CD4-positive, alpha-beta T cell treated with Interleukin-21 for 1 hour (primary cell): Measurements from ENCODE around the gene NDEL1.

Experiments
- DNase-seq: peaks from one replicate; pipeline ENCODE4 v3.0.0-alpha.2; 2020

Gene NDEL1

DNA sequence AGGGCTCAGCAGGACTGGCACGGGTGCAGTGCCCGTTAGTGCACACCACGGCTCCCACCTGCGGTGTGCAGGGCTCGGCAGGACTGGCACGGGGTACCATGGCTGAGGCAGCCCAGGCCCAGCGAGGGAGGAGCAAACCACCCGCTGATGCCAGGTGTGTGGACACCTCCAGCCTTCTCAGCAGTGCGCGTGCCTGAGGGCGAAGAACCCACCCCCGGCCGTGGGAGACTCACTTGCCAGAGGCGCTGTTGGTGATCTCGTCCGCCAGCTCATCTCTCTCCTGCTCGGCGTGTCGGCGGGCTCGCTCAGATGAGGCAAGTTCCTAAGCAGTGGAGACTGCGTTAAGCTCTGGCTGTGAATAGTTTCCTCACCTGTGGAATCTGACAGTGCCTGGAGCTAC, 45.4 kb downstream of the NDEL1 start:
- DNase-seq: no peak

DNA sequence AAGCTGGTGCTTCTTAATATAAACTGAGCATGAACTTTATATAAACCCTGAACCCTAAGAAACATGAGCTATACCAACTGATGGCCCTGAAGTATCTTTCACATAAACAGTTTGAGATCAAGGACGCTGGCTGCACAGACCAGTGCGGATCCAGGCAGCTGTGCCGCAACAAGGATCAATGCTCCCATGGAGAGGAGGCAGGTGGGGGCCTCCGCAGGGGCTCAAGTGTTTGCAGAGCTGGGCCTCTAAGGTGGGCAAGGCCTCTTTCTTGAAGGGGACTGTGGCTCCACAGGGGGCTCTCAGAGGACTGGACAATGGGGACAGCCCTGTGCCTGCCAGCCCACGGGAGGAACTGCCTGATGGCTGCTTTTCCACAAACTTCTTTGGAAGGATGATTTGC, 46.0 kb downstream of the NDEL1 start:
- DNase-seq: no peak

DNA sequence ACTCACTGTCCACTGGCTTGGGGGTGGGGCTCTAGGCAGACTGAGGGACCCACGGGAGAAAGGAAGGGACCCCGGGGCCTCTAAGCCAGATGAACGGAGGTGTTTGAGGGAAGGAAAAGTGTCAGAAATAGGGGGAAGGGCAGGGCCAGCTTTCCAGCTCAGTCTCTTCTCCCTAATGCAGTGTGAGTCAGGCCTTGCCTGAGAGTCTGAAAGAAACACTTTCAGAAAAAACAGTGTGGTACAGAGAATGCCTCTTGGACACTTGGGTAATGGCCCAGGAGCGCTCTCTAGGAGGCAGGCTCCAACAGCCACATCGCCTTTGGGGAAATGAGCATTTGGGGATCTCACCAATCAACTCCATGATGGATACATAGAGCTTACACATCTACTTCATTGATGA, 46.9 kb downstream of the NDEL1 start:
- DNase-seq: no peak

DNA sequence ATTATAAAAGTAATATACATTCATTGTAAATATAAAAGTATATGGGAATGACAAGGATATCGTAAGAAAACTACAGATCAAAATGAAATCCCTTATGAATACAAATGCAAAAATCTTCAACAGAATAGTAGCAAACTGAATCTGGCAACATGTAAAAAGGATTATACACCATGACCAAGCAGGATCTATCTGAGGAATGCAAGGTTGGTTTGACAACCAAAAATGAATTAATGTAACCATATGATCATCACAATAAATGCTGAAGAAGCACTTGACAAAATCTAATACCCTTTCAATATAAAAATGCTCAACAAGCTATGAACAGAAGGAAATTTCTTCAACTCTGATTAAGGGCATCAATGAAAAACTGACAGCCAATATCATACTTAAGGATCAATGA, 48.8 kb downstream of the NDEL1 start:
- no peak for DNase-seq

DNA sequence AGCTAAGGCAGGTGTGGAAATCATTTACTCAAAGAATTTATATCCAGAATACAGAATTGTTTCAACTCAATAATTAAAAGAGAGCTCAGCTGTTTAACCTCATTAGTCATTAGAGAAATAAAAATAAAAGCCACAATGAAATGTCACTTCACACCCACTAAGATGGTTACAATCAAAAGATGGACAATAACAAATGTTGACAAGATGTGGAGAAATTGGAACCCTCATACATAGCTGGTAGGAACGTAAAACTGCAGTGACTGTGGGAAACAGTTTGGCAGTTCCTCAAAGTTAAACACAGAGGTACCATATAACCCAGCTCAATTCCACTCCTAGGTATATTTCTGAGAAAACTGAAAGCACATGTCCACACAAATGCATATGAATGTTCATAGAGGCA, 49.8 kb downstream of the NDEL1 start:
- no peak for DNase-seq

DNA sequence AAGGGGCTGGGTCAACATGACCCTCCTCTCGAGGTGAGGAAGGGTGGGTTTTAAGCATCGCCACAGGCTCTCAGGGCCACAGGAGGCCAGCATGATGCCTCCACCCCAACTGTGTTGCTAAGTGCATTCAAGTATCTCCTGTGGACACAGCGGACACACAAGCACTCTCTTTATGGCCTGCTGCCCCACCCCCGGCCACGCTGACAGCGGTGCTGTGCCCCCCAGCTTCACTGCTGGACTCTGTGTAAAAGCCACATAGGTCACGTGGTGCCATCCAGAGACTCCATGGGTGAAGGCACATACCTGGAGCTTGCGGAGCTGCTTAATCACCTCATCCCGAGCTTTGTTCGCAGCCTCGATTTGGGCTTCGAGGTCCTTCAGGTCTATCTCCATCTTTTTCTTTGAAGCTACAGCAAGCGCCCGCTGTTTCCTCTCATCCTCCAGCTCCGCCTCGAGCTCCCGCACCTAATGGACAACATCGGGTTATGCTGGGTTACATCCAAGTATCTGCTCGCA, 51.5 kb downstream of the NDEL1 start:
- no peak for DNase-seq

DNA sequence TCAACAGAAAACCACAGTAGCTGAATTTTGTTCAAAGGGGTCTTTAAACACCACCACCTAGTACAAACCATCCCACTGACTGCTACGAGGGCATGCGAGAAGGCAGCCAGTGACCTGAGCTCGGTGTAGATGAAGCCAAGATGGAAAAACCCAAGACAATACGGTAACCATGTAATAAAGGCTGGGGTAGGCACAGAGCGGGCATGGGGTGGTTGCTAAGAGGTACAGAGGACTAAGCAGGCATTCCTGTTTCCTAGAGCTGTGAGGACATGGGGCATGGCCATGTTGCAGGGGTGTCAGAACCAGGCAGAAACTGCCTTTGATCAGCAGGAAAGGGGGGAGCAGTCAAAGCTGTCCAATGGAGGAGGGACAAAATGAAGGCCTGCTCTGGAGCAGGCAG, 52.1 kb downstream of the NDEL1 start:
- no peak for DNase-seq

DNA sequence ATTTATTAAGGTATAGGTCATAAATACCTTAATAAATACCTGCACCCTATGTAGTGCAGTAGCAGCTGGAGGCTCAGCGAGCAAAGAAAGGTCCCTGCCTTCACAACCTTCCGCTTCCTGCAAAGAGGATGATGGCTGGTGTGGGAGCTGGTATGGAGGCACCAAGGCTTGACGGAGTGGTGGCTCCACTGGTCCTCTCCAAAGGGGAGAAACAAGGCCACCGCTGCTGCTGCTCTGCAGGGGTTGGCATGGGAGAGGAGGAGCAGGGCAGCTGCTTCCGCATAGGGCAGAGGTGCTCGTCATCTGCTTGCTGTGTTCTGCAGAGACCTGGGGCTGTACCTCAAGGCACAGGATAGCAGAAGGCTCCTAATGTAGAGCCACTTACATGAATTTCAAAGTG, 52.8 kb downstream of the NDEL1 start:
- no peak for DNase-seq

DNA sequence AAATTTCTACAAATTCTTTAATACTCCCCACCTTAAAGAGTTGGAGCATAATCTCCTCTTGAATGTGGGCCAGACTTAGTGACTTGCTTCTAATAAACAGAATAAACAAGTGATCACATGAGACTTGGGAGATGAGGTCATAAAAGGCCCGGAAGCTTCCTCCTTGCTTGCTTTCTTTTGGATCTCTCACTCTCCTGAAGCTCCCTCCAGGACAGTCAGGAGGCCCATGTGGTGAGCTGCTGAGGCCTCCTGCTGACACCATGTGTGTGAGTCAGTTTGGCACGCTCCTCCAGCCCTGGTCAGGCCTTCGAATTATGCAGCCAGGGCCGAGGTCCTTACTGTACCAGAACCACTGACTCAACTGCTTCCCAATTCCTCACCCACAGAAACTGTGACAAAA, 53.2 kb downstream of the NDEL1 start:
- no peak for DNase-seq

DNA sequence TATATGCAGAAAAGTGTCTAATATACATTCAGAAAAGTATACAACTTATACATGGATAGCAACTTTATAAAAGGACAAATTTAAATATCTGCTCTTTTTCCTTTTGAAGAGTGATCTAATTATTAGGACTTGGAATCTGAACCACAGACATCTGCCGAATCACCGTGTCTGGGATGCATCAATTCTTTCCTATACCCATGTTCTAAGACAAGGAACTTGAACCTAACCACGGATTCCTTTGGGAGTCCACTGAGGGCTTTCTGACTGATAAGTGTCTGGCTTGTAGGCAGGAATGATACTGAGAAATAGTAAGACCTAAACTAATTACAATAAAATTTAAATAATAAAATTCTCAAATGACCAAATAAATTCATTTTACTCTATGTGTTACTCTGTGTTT, 54.2 kb downstream of the NDEL1 start:
- DNase-seq: no peak

DNA sequence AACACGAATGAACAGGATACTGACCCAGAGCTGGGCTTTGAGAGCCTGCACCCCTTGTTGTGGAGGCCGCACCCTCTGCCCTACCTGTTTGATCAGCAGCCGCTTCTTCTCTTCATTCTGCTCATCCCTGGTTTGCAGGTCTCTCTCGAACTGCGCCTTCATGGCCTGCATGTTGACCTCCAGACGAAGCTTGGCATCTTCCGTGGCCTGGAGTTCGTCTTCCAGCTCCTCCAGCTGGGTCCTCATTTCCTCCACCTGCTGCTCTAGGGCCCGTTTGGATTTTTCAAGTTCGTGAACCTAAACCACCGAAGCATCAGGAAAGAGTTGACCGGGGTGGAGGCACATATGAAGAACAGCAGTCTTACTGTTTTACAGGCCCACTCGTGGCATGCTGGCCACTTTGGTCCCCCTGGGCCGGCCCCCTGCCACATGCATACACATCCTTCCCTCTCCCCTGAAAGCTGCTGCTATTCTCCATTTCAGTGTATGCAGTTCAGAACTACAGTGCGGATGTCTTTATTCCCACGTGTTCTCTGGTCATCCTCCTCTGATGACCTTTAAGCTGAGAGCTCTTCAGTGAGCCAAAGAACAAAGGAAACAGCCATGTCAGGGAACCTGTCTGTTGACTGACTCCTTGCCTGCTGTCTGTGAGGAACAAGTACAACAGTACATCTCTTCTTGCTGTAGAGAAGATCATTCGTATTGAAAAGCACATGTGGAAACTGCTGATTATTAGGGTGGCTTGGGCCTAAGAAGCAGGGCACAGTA, 54.8 kb downstream of the NDEL1 start:
- no peak for DNase-seq

DNA sequence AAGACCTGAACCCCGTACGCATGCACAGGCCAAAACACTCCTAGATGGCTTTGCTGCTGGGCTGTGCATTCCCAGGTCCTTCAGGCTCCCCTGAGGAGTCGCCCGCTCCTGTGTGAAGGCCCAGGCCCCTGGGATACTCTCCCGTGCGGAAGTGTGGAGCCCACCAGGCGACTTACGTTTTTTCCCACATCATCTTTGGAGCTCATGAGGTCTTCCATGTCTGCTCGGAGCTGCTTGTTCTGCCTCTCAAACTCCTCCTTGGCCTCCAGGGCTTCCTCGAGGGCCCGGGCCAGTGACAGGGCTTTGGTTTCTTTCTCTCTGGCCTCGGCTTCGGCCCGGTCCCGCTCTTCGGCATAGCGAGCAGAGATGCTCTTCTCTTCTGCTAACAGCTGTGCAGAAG, 56.4 kb downstream of the NDEL1 start:
- no peak for DNase-seq

DNA sequence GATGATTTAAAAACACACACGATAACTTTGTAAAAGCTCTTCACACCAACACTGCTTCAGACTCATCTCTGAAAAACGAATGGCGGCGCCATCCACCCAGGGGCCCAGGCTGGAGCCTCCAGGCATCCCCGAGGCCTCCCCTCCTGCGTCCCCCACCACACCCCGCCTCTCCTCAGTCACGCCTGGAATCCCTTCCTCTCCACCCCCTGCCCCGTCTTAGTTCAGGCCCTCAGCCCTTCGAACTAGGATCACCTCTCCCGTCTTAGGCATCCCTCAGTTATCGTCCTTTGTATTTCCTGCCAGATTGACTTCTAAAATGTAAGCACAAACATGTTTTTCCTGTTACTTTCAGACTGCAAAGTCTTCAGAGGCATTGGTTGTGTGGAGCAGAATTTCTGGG, 58.3 kb downstream of the NDEL1 start:
- DNase-seq: no peak

DNA sequence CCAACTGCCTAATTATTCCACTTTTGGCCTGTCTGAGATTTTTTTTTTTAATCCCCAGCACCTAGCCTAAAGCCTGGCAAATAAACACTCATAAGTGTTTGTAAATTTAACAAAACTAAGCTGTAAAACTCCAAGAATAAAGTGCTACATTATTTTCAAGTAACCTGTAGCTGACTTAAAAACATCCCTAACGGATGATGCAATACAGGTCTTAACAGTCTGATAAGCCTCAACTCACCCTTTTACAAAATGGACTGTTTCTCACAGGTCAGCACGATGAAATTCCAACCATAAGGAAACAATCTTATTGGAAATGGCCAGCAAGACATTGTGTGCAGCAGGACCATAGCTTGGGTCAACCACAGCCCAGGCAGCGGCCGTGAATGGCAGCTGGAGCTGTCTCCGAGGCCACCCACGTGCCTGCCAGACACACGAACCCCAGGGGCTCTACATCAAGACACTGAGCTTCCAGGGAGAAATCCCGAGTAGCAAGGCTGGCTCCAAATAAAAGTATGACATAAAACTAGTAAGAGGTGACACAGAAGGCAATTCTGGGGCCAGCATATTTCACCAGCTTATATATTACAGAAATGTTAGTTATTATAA, 58.9 kb downstream of the NDEL1 start:
- DNase-seq: no peak

DNA sequence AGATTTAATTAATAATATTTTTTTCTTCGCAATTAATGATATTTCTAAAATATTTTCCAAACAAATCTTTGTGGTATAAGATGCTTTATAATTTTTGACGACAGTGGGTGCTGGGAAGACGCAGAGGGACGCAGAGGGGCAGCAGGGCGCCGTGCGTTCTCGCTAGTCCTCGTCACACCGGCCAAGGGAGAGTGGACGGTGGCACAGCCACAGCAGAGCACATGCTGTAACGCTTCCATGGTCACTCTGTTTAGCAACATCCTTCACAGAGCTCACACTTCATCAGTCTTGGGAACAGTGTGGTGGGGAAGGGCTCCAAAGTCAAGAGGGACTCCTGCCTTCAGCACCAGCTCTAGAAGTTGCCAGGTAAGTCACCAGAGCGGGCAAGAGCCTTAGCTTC, 60.4 kb downstream of the NDEL1 start:
- no peak for DNase-seq

DNA sequence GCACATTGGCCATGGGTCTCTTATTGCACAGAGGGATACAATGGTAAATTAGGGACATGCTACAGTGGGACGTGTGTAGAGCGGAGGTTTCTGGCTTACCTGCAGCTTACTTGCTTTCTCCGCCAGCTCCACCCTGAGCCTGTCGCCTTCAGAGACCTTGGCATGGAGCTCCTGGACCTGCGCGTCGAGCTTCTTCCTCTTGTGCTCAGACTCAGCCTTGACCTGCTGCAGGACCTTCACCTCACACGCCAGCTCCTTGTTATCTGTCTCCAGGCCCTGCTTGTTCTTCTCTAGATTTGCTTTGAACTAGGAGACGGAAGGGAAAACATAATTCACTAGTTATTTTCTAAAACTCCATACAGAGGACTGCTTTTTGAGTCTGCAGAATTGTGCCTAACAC, 63.5 kb downstream of the NDEL1 start:
- DNase-seq: no peak

DNA sequence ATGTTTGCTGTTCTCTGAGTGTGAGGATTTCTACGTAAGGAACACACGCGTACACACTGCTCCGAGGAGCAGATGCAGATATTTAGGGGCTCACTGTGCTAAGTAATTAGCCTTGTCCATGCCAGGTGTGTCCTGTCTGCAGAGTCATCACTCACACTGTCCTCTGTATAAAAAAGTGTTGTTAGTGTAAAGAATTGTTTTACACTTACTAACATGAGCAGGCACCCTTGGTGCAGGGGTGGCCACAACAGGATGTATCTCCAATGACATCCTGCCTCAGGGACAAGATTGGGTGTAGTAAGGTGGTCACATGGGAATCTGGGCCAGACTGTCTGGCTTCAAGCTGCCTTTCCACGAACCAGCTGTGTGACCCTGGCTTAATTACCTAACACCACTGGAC, 63.9 kb downstream of the NDEL1 start:
- no peak for DNase-seq

DNA sequence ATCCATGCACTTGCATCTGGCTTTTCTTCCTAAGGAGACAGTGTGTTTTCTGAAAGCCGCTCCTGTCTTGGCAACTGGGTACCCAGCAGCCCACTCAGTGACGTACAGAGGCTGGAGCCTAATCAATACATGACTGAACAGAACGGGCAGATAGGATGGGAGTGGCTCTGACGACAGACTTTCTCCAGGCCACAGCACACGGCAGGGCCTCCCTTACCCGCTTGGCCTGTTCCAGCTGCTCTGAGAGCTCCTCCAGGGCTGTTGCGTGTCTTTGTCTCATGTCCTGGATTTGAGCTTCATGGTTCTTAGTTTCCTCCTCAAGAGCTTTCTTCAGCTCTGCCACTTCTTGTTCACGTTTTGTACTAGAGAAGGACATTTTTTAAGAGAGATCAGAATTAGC, 64.9 kb downstream of the NDEL1 start:
- no peak for DNase-seq

DNA sequence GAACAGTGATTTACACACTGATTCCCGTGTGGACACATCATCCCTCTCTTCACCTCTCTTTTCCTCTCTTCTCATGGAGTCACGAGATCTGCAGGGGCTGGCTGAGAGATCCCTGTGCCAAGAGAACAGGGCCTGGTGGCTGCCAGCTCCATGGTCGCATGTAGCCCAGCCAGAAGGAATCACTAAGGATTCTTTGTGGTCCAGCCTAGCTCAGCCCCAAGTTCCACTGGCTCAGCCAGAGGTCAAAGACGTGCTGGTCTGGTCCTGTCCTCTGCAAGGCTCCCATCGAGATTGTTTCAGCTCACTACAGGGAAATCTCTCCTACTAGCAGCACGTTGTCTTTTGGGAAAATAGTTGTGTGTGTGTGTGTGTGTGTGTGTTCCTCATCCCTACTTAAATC, 66.4 kb downstream of the NDEL1 start:
- no peak for DNase-seq

DNA sequence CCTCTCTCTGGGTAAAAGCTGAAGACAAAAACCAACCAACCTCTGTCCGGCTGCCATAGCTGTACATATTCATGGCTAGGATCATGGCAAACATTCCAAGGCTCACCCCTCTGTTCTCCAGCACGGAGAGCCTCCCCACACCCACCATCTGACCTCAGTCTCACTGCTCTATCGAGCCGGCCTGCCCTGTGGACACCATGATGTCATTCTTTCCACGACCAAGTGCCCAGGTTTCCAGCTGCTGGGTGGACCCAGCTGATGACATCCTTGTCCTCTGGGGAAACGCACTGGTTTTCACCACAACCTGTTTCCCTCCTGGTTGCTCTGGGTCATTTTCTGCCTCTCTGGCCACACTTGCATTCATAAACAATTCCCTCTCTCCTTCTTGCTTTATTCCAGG, 67.7 kb downstream of the NDEL1 start:
- DNase-seq: no peak

DNA sequence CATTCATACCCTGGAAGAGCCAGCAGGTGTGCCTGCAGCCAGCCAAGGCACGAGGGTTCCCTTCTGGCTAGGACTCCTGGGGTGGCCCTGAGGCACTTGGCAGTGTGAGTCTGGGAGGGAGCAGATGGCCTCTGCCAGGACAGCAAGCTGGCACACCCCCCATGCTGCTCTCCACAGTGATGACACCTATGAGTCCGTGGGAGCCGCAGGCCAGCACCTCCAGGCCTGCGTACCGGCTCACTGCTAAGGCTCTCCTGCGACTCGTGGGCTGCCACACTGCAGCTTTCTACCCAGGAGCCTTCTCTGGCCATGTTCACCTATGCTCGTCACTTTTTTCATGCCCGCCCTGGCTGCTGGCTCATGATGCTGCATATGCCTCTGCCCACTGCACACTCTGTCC, 68.1 kb downstream of the NDEL1 start:
- no peak for DNase-seq

DNA sequence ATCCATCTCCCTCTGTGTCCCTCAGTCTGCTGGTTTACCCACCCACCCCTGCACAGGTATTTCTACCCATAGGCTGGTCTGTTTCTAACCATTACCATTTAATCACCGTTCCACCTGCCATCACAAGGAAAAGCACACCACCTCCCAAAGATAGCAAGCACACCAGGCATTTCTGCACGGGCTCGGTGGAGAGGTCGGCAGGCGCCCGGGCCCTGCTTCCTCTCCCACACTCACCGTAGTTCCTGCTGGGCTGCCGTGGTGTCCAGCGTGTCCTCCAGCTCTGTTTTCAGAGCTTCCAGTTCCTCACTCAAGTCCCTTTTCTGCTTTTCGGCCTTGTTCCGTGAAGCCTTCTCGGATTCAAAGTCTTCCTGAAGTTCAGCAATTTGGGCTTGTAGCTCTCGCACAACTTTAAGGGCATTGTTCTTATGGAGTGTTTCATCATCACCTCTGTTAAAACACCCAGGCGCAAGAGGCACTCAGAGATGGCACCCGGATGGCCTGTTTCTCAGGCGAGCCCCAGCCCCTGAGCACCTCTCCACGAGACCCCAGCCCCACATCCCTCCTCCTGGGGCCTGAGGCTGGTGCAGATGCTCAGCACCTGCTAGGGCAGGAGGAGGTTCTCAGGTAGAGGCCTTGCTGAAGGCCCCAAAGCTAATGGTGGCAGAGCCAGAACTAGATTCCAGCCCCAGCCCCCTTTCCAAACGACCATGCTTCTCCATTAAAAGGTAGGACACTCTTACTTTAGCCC, 69.0 kb downstream of the NDEL1 start:
- no peak for DNase-seq

DNA sequence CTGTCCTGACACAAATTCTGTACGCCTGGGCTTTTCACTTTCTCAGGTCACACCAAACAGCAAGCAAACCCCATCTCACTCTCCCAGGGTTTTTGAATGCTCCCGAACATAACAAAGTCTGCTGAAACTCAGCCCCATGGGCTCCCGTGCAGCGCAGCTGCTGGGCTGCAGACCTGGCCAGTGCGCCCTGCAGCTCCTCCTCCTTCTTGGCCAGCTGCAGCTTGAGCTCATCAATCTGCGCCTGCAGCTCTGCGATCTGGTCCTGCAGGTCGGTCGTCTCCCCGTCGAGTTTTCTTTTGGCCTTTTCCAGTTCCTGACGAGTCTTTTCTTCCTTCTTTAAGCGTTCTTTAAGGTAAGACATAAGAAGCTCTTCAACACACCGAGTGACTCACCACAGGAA, 70.5 kb downstream of the NDEL1 start:
- DNase-seq: no peak

DNA sequence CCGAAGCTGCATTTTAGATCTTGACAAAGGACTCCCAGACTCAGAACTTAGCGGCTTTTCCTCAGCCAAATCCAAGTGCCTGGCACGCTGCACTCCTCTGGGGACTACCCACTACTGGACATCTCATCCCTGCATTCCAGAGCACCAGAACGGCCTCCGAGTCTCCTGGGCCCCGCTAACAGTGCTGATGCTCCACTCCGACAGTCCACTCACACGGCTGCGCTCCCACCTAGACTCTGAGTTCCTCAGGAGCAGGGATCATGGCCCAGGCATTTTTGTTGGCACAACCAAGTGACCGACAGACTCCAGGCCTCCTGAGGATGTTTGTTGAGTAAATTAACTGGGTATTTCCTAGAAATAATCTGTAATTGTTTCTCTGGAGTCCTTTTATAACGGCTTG, 79.1 kb downstream of the NDEL1 start:
- DNase-seq: no peak
